Thyroid gland (tissue), 4 donors: ENCODE data around the gene RNF34. TPM values are rescaled to one million over a fixed set of nuclear protein-coding genes. Genes with fewer than 3 reads are reported as not detected.

ENCODE experiments used
- DNase-seq, 2 donors: peaks; one replicate each; pipeline ENCODE4 v3.0.0-alpha.2; 2019
- H3K27ac ChIP-seq, 3 donors: fragments of 200-600 bp; sonication (generic); 1 replicate in 2 of 3; 2 replicates in 1 of 3; pipeline ENCODE4 v1.5.1; 2016 to 2019; ENCODE audit warnings: mild to moderate bottlenecking in 1 of 3, moderate library complexity in 1 of 3
- H3K27me3 ChIP-seq: fragments of 200-600 bp; sonication (generic); one replicate; pipeline ENCODE4 v1.5.1; 2019
- H3K36me3 ChIP-seq, 2 donors: fragments of 200-600 bp; sonication (generic); one replicate each; pipeline ENCODE4 v1.5.1; 2016 to 2019
- H3K4me1 ChIP-seq, 2 donors: fragments of 200-600 bp; sonication (generic); one replicate each; pipeline ENCODE4 v1.5.1; 2017 to 2019
- H3K4me3 ChIP-seq, 3 donors: fragments of 200-600 bp; sonication (generic); replicated peaks in 1 of 3; 1 replicate in 2 of 3; 2 replicates in 1 of 3; pipeline ENCODE4 v1.5.1; 2016; ENCODE audit warnings: mild to moderate bottlenecking in 1 of 3
- H3K9me3 ChIP-seq: fragments of 200-600 bp; sonication (generic); one replicate; pipeline ENCODE4 v1.5.1; 2017
- CTCF ChIP-seq, 6 experiments: fragments of 200-600 bp in 3 of 6; fragments of 450-650 bp in 3 of 6; sonication (generic) in 3 of 6; IDR thresholded peaks; one replicate each; pipeline ENCODE4 v1.5.1; 2016 to 2019; ENCODE audit warnings: antibody characterized with exemption in 6 of 6, mild to moderate bottlenecking in 2 of 6, inconsistent platforms in 1 of 6, moderate library complexity in 1 of 6
- POLR2A ChIP-seq, 2 donors: fragments of 450-650 bp; IDR thresholded peaks; one replicate each; pipeline ENCODE4 v1.6.1; 2017; ENCODE audit warnings: antibody characterized with exemption in 2 of 2, mild to moderate bottlenecking in 2 of 2, moderate library complexity in 1 of 2
- WGBS, 2 donors: methylation state at CpG; one replicate each; pipeline ENCODE4 v1.1.5; 2017; 5-methylcytosine and 5-hydroxymethylcytosine counted together
- intact Hi-C: fragments of 100-400 bp; cut with DNase I; formaldehyde crosslinking; loops from one replicate; pipeline ENCODE4 v1.15.1; 2023
- total RNA-seq, 4 donors: library from RNA; depleted of rRNA; stranded (reverse); fragments of >200 nt; gene quantifications; one replicate each; pipeline ENCODE4 v1.2.3, GENCODE V29; 2016

RNF34 gene
- total RNA-seq, 4 donors from 2014 or later: 38.7 to 64.0 (median 55.4) TPM

DNA sequence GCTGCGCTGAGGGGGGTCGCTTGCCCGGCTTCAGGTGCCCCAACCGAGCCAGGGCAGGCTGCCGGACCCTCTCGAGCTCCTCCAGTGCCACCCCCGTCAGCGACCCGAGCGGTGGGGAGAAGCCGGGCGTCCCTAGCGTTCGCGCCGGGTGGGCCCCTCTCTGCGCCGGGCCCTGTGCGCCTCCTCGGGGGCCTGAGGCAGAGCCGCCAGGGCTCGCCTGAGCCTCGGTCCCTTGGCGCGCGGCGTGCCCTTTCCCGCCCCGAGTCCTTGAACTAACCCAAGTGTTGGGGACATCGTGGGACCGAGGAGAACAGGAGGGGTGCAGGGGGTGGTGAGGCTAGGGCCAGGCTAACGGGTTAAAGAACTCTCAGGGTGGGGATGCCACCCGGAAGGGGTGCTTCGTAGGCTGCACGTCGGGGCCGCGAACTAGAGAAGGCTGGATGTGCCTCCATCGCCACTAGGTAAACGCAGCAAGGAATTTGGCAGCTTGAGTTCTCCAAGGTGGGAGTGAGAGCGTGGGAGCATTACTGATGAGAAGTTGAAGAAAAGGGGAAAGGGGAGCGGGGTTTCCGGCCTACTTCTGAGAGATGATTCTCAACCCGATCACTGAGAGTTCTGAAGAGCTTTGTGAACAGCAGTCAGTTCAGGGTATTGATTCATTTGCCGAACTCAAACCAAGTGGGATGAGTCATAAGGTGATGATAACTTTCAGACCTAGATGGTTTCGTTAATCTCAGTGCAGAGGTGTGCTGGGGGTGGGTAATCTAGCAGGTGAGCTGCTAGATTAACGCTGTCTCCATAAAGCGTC, 618 bp downstream of the RNF34 start:
- TF ChIP-seq POLR2A (IDR thresholded peaks at IDR 0.05) (no peak), CTCF (IDR thresholded peaks at IDR 0.05) (no peak)
- Histone ChIP-seq H3K9me3 (no peaks in the 10 kb centered on the region), H3K4me1 (peaks cover 10 to 12% of the 10 kb centered on the region in 2 donors), H3K4me3 (peak overlapping the region; percentile 73 to 96 (median 81)), H3K36me3 (no peaks in the 10 kb centered on the region), H3K27me3 (no peaks in the 10 kb centered on the region), H3K27ac (peak overlapping the region; percentile 67 to 89 (median 77))
- intact Hi-C loops: no loop called here
- peak; percentile 30 to 41 for DNase-seq
- WGBS, 2 donors: 2 to 3% methylated on average over 25 to 38 of the region's 48 CpGs

- H3K9me3 ChIP-seq: no peaks in the 10 kb centered on the region
- H3K4me1 ChIP-seq: peaks cover 10 to 11% of the 10 kb centered on the region in 2 donors
- no peak overlapping the region for H3K4me3 ChIP-seq
- intact Hi-C loops: no loop called here
- TF ChIP-seq CTCF (IDR thresholded peaks at IDR 0.05): no peak
- TF ChIP-seq POLR2A (IDR thresholded peaks at IDR 0.05): no peak
- no peaks in the 10 kb centered on the region for H3K36me3 ChIP-seq
- no peak for DNase-seq
- 96 to 98% methylated on average over 5 of the region's 5 CpGs for WGBS, 2 donors
- no peak overlapping the region for H3K27ac ChIP-seq
- H3K27me3 ChIP-seq: no peaks in the 10 kb centered on the region
These were observed 3.8 kb downstream of the RNF34 start for GRCh38 chr12:121403721-121404120.

DNA sequence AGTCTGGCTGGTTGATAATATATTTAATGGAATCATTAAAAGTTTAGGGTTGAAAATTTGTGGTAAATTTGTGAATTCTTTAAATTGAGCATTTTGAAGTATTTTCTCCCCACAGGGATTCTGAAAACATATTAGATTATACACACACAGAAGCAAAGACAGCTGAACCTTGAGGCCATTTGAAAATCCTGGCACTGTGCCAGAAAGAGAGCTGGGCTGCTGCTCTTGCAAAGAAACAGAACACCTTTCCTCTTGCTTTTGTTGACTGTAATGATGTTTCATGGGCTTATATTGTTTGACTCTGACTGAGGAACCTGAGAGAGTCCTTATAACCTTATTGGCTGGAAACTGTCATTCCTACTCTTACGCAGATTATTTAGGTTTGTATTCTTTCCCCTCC, 4.8 kb downstream of the RNF34 start:
- H3K9me3 ChIP-seq: no peaks in the 10 kb centered on the region
- H3K36me3 ChIP-seq: no peaks in the 10 kb centered on the region
- intact Hi-C loops: no loop called here
- H3K27me3 ChIP-seq: no peaks in the 10 kb centered on the region
- H3K4me3 ChIP-seq: no peak overlapping the region
- 93 to 97% methylated on average over 1 of the region's 1 CpG for WGBS, 2 donors
- TF ChIP-seq POLR2A (IDR thresholded peaks at IDR 0.05): no peak
- TF ChIP-seq CTCF (IDR thresholded peaks at IDR 0.05): no peak
- peaks cover 4 to 6% of the 10 kb centered on the region in 2 donors for H3K4me1 ChIP-seq
- DNase-seq: peak; percentile 46 to 50
- no peak overlapping the region for H3K27ac ChIP-seq

GRCh38 chr12:121405211-121405610, 5.3 kb downstream of the RNF34 start:
- Histone ChIP-seq H3K9me3 (no peaks in the 10 kb centered on the region), H3K4me3 (no peak overlapping the region), H3K27me3 (no peaks in the 10 kb centered on the region), H3K27ac (no peak overlapping the region), H3K4me1 (peaks cover 4 to 6% of the 10 kb centered on the region in 2 donors), H3K36me3 (no peaks in the 10 kb centered on the region)
- TF ChIP-seq CTCF (IDR thresholded peaks at IDR 0.05) (no peak), POLR2A (IDR thresholded peaks at IDR 0.05) (no peak)
- DNase-seq: no peak
- intact Hi-C loops: no loop called here
- 96 to 98% methylated on average over 2 of the region's 2 CpGs for WGBS, 2 donors

- Histone ChIP-seq H3K36me3 (peaks cover 7 to 13% of the 10 kb centered on the region in 2 donors), H3K4me3 (no peak overlapping the region), H3K27me3 (no peaks in the 10 kb centered on the region), H3K4me1 (peaks cover 0 to 5% of the 10 kb centered on the region in 2 donors), H3K9me3 (no peaks in the 10 kb centered on the region), H3K27ac (peak overlapping the region in 1 of 3 donors; percentile 7)
- WGBS, 2 donors: 95 to 96% methylated on average over 1 of the region's 1 CpG
- intact Hi-C loops: no loop called here
- no peak for DNase-seq
- no peak for TF ChIP-seq POLR2A (IDR thresholded peaks at IDR 0.05)
- no peak for TF ChIP-seq CTCF (IDR thresholded peaks at IDR 0.05)
These were observed 14.0 kb downstream of the RNF34 start for GRCh38 chr12:121413917-121414316.
